K562 (cell line): ENCODE data around the gene NFKBIB. TPM values are rescaled to one million over a fixed set of nuclear protein-coding genes. Genes with fewer than 3 reads are reported as not detected.
"Not testable (repeated sequence)": the region's sequence is repeated elsewhere in the genome, so short reads cannot be mapped to it uniquely, and the experiment has no call there.

Experiments used
- ATAC-seq: fragments of 200-7000 bp; cut with Tn5 transposase; 3 replicates; pipeline ENCODE4 v1.9.1; 2020; ENCODE audit warnings: moderate library complexity
- BruUV-seq: library from RNA; stranded (reverse); fragments of 400-500 nt; replicated peaks from 2 replicates; lab custom pipeline; 2021; lab: Mats Ljungman, UMichigan
- CTCF ChIA-PET: fragments of 300-600 bp; formaldehyde crosslinking; extraction: SDS; loops from one replicate; lab custom pipeline; 2021; ENCODE audit warnings: low intra/inter-chr PET ratio; lab: Yijun Ruan, JAX
- POLR2A ChIA-PET: fragments of 300-600, 350-650 bp; sonication (Branson Sonifier 250); formaldehyde crosslinking; extraction: SDS; loops from one replicate; lab custom pipeline; 2021; ENCODE audit warnings: antibody characterized with exemption, inconsistent platforms; lab: Yijun Ruan, JAX
- DNase-seq, 4 experiments: peaks; one replicate each; pipeline versions ENCODE4 v3.0.0 to v3.0.0-alpha.2; 2011 to 2018; ENCODE audit warnings: low spot score in 3 of 4, mixed read lengths in 3 of 4; ENCODE audit errors: extremely low read depth in 1 of 4
- FAIRE-seq: peaks from 2 replicates; lab custom pipeline; 2011; peaks lifted over from hg19 to GRCh38; lab: Jason Lieb, UNC
- H2AFZ ChIP-seq: 2 replicates; pipeline ENCODE4 v1.6.0; 2011; ENCODE audit warnings: low read depth, low read length, control low read depth, inconsistent platforms
- H3K27ac ChIP-seq: fragments of 200-600 bp; 3 replicates; pipeline ENCODE4 v1.8.0; 2011; ENCODE audit warnings: low read depth, mild to moderate bottlenecking, control low read depth, inconsistent platforms, low read length, moderate library complexity, mixed read lengths; ENCODE audit errors: extremely low read depth
- H3K27me3 ChIP-seq, 2 experiments: fragments of 300-600 bp in 1 of 2; 2 replicates in 1 of 2; 3 replicates in 1 of 2; pipeline versions ENCODE4 v1.6.0 to v1.8.0; 2011; ENCODE audit warnings: inconsistent platforms in 2 of 2, low read length in 2 of 2, mild to moderate bottlenecking in 1 of 2, mixed read lengths in 1 of 2, moderate library complexity in 1 of 2; ENCODE audit not compliant: control insufficient read depth in 2 of 2, insufficient read depth in 2 of 2
- H3K36me3 ChIP-seq: fragments of 300-600 bp; 3 replicates; pipeline ENCODE4 v1.8.0; 2011; ENCODE audit warnings: mild to moderate bottlenecking, low read length, inconsistent platforms; ENCODE audit not compliant: control insufficient read depth, insufficient read depth
- H3K4me1 ChIP-seq, 2 experiments: fragments of 200-600 bp in 1 of 2; replicated peaks in 1 of 2; 2 replicates in 1 of 2; 3 replicates in 1 of 2; pipeline versions ENCODE4 v1.5.1 to v1.8.0; 2011; ENCODE audit warnings: inconsistent platforms in 2 of 2, low read length in 2 of 2, mild to moderate bottlenecking in 1 of 2, mixed read lengths in 1 of 2, moderate library complexity in 1 of 2; ENCODE audit not compliant: control insufficient read depth in 2 of 2, insufficient read depth in 2 of 2
- H3K4me2 ChIP-seq: 2 replicates; pipeline ENCODE4 v1.6.1; 2011; ENCODE audit warnings: low read length, control low read depth, inconsistent platforms, mixed read lengths; ENCODE audit not compliant: insufficient read depth
- H3K4me3 ChIP-seq: fragments of 200-600 bp; sonication (generic), shearing (Covaris generic); 2 replicates; pipeline ENCODE4 v1.5.1; 2016; ENCODE audit warnings: control low read depth, inconsistent platforms
- H3K79me2 ChIP-seq: fragments of 200-600 bp; 3 replicates; pipeline ENCODE4 v1.8.0; 2011; ENCODE audit warnings: low read length, inconsistent platforms; ENCODE audit not compliant: control insufficient read depth, insufficient read depth
- H3K9ac ChIP-seq, 2 experiments: 2 replicates each; pipeline versions ENCODE4 v1.6.0 to v1.6.1; 2011; ENCODE audit warnings: low read depth in 2 of 2, low read length in 2 of 2, control low read depth in 1 of 2, inconsistent platforms in 1 of 2, mild to moderate bottlenecking in 1 of 2, mixed read lengths in 1 of 2; ENCODE audit not compliant: insufficient read depth in 1 of 2
- H3K9me1 ChIP-seq: one replicate; pipeline ENCODE4 v1.6.0; 2011; ENCODE audit warnings: inconsistent platforms, mild to moderate bottlenecking, low read length, moderate library complexity; ENCODE audit not compliant: control insufficient read depth, insufficient read depth
- H3K9me3 ChIP-seq: replicated peaks from 2 replicates; pipeline ENCODE4 v1.5.1; 2011; ENCODE audit warnings: low read depth, low read length, inconsistent platforms; ENCODE audit not compliant: control insufficient read depth, insufficient read depth
- H4K20me1 ChIP-seq: replicated peaks from 2 replicates; pipeline ENCODE4 v1.6.1; 2011; ENCODE audit warnings: low read length, inconsistent platforms, mixed read lengths; ENCODE audit not compliant: control insufficient read depth, insufficient read depth
- HSF4 ChIP-seq: fragments of 250-450 bp; sonication (Bioruptor Pico); IDR thresholded peaks from 2 replicates; pipeline ENCODE4 v2.1.2; 2022; ENCODE audit warnings: mild to moderate bottlenecking, moderate library complexity, borderline replicate concordance
- RFX5 ChIP-seq: IDR thresholded peaks from 2 replicates; pipeline ENCODE4 v1.6.1; 2011; ENCODE audit warnings: low read depth, mild to moderate bottlenecking, improper control_type of control experiment, low read length
- RNF2 ChIP-seq: sonication (generic); IDR thresholded peaks from 2 replicates; pipeline ENCODE4 v1.6.1; 2016
- U2AF2 ChIP-seq: fragments of 200-400 bp; formaldehyde crosslinking; optimal IDR thresholded peaks from 2 replicates; pipeline ENCODE3; 2017; ENCODE audit warnings: low read depth, mild to moderate bottlenecking, low read length
- WGBS: fragments of 100-300 bp; shearing (Covaris generic); methylation state at CpG from one replicate; pipeline ENCODE4 v1.1.6; 2016; ENCODE audit warnings: low coverage, mixed read lengths; ENCODE audit not compliant: insufficient coverage; ENCODE audit errors: missing lambda C conversion rate; 5-methylcytosine and 5-hydroxymethylcytosine counted together
- in situ Hi-C: fragments of 300-500 bp; cut with MboI; formaldehyde crosslinking; loops from 4 replicates; pipeline ENCODE4 v1.15.0; 2018; ENCODE audit warnings: inconsistent platforms, mixed read lengths
- intact Hi-C: fragments of 100-400 bp; cut with micrococcal nuclease; formaldehyde crosslinking; loops from 2 replicates; pipeline ENCODE4 v1.14.2; 2022
- polyA plus RNA-seq, 8 experiments: library from polyadenylated mRNA; depleted of rRNA in 4 of 8; stranded (reverse) in 5 of 8; unstranded in 3 of 8; fragments of >200 nt; fragmentation: Nextera tagmentation in 2 of 8; fragmentation: Illumina TruSeq in 1 of 8; extraction: Ambion mirVana in 2 of 8; extraction: Trizol in 1 of 8; gene quantifications; 2 replicates each; pipeline versions ENCODE4 v1.2.1 to v1.2.3, GENCODE V29; 2011 to 2014; ENCODE audit warnings: inconsistent platforms in 1 of 8, missing spikeins in 1 of 8
- total RNA-seq, 7 experiments: library from RNA; depleted of rRNA in 6 of 7; stranded (reverse); fragments of >200 nt in 6 of 7; fragmentation: Illumina TruSeq in 2 of 7; extraction: Trizol in 2 of 7; gene quantifications; 2 replicates each; pipeline versions ENCODE4 v1.2.1 to v1.2.3, GENCODE V29; 2011 to 2021; ENCODE audit warnings: low replicate concordance in 1 of 7
- TF ChIP-seq, protein P1 (sequence below), 2 experiments: fragments of 450-650 bp in 1 of 2; IDR thresholded peaks; 2 replicates each; pipeline ENCODE4 v1.6.1; 2011 to 2017; ENCODE audit warnings: low read depth in 2 of 2, antibody characterized with exemption in 1 of 2, borderline replicate concordance in 1 of 2, low read length in 1 of 2, mild to moderate bottlenecking in 1 of 2, mixed read lengths in 1 of 2; ENCODE audit not compliant: control insufficient read depth in 1 of 2
- TF ChIP-seq, protein P2 (sequence below): fragments of 250-450 bp; sonication (Bioruptor Pico); IDR thresholded peaks from 2 replicates; pipeline ENCODE4 v1.5.0; 2020; ENCODE audit warnings: mild to moderate bottlenecking
- TF ChIP-seq, protein P3 (sequence below): fragments of 250-450 bp; sonication (Bioruptor Pico); IDR thresholded peaks from 2 replicates; pipeline ENCODE4 v1.8.0; 2021; ENCODE audit warnings: moderate library complexity, mild to moderate bottlenecking, inconsistent platforms
- TF ChIP-seq, protein P4 (sequence below): fragments of 450-650 bp; IDR thresholded peaks from 2 replicates; pipeline ENCODE4 v1.6.1; 2016; ENCODE audit warnings: antibody characterized with exemption

Gene NFKBIB
- total and polyA plus RNA-seq, 9 of the 15 experiments (the other 6 are each of a cell fraction or from before 2014, with no cell fraction given), result 1.5 to 44.9 (median 10.4) TPM

DNA sequence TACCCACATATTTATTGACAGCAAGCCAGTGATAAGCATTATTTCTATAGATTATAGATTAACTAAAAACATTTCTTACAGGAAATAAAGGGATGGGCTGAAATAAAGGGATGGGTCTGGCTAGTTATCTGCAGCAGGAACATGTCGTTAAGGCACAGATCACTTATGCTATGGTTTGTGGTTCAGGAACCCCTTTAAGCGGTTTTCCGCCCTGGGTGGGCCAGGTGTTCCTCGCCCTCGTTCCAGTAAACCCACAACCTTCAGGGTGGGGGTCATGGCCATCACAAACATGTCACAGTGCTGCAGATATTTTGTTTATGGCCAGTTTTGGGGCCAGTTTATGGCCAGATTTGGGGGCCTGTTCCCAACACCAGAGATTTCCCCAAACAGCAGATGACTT lies 41.7 kb downstream of the NFKBIB start:
- H3K9me1 ChIP-seq, ATAC-seq, in situ Hi-C loops, FAIRE-seq, H3K9ac ChIP-seq, H4K20me1 ChIP-seq, H2AFZ ChIP-seq, H3K9me3 ChIP-seq, DNase-seq, CTCF ChIA-PET, H3K4me2 ChIP-seq, H3K27ac ChIP-seq, intact Hi-C loops, H3K79me2 ChIP-seq, H3K4me3 ChIP-seq, H3K27me3 ChIP-seq: not testable (repeated sequence)
- H3K36me3 ChIP-seq, result peaks cover 16% of the 10 kb centered on the region; the same call in 2 of the 3 replicates
- H3K4me1 ChIP-seq, result peaks cover 0 to 11% of the 10 kb centered on the region in 2 experiments; a peak in 2 of 5 replicates
- POLR2A ChIA-PET, result interaction anchor here (0.9 kb wide), 1 partner anchor 9 kb away, joined by 7 read pairs; no protein-coding TSS in a partner anchor
- WGBS, result 35% methylated on average over 5 of the region's 5 CpGs
- BruUV-seq, result TSS peak; percentile 41

DNA sequence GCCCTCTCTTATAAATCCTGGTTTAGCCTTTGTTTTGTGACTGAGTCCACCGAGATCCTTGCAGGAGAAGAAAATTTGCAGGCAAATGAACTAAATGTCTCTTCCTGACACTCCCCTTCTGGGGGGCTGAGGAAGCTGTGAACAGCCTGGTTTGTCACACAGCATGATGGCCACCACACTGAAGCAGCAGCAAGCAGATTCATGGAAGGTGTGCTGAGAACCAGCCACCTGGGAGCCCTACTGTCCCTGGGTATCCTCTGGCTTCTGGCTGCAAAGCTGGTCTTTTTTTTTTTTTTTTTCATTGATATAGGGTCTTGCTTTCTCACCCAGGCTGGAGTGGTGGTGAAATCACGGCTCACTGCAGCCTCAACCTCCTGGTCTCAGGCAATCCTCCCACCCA lies 42.2 kb downstream of the NFKBIB start:
- no TSS peak for BruUV-seq
- FAIRE-seq (no peak), ATAC-seq (no peak), DNase-seq (no peak)
- H3K4me3 ChIP-seq, result no peak overlapping the region
- TF ChIP-seq RNF2 (no peak), U2AF2 (no peak), RFX5 (no peak), HSF4 (CRISPR knock-in tag) (no peak)
- TF ChIP-seq, protein P1, sequence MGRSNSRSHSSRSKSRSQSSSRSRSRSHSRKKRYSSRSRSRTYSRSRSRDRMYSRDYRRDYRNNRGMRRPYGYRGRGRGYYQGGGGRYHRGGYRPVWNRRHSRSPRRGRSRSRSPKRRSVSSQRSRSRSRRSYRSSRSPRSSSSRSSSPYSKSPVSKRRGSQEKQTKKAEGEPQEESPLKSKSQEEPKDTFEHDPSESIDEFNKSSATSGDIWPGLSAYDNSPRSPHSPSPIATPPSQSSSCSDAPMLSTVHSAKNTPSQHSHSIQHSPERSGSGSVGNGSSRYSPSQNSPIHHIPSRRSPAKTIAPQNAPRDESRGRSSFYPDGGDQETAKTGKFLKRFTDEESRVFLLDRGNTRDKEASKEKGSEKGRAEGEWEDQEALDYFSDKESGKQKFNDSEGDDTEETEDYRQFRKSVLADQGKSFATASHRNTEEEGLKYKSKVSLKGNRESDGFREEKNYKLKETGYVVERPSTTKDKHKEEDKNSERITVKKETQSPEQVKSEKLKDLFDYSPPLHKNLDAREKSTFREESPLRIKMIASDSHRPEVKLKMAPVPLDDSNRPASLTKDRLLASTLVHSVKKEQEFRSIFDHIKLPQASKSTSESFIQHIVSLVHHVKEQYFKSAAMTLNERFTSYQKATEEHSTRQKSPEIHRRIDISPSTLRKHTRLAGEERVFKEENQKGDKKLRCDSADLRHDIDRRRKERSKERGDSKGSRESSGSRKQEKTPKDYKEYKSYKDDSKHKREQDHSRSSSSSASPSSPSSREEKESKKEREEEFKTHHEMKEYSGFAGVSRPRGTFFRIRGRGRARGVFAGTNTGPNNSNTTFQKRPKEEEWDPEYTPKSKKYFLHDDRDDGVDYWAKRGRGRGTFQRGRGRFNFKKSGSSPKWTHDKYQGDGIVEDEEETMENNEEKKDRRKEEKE (IDR thresholded peaks at IDR 0.05; ENCODE audit: borderline replicate concordance in 1 of 2, control insufficient read depth in 1 of 2, low read depth in 2 of 2, low read length in 1 of 2), result no peak
- TF ChIP-seq, protein P2, sequence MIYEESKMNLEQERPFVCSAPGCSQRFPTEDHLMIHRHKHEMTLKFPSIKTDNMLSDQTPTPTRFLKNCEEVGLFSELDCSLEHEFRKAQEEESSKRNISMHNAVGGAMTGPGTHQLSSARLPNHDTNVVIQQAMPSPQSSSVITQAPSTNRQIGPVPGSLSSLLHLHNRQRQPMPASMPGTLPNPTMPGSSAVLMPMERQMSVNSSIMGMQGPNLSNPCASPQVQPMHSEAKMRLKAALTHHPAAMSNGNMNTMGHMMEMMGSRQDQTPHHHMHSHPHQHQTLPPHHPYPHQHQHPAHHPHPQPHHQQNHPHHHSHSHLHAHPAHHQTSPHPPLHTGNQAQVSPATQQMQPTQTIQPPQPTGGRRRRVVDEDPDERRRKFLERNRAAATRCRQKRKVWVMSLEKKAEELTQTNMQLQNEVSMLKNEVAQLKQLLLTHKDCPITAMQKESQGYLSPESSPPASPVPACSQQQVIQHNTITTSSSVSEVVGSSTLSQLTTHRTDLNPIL, result no peak
- TF ChIP-seq, protein P3, sequence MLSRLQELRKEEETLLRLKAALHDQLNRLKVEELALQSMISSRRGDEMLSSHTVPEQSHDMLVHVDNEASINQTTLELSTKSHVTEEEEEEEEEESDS (CRISPR knock-in tag), result no peak
- TF ChIP-seq, protein P4, sequence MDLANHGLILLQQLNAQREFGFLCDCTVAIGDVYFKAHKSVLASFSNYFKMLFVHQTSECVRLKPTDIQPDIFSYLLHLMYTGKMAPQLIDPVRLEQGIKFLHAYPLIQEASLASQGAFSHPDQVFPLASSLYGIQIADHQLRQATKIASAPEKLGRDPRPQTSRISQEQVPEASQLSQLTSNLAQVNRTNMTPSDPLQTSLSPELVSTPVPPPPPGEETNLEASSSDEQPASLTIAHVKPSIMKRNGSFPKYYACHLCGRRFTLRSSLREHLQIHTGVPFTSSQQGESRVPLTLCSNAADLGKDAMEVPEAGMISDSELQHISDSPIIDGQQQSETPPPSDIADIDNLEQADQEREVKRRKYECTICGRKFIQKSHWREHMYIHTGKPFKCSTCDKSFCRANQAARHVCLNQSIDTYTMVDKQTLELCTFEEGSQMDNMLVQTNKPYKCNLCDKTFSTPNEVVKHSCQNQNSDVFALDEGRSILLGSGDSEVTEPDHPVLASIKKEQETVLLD, result no peak
- no peak overlapping the region for H3K4me2 ChIP-seq
- no peaks in the 10 kb centered on the region for H4K20me1 ChIP-seq
- WGBS, result 55% methylated on average over 2 of the region's 2 CpGs
- intact Hi-C loops (no loop called here), in situ Hi-C loops (no loop called here)
- H3K36me3 ChIP-seq, result peaks cover 21% of the 10 kb centered on the region; the same call in 2 of the 3 replicates
- H3K9me3 ChIP-seq, result no peaks in the 10 kb centered on the region
- no peaks in the 10 kb centered on the region for H3K27me3 ChIP-seq
- no peaks in the 10 kb centered on the region for H3K79me2 ChIP-seq
- no peak overlapping the region for H2AFZ ChIP-seq
- H3K27ac ChIP-seq, result no peak overlapping the region
- H3K9me1 ChIP-seq, result no peaks in the 10 kb centered on the region
- CTCF ChIA-PET, result no interaction called here
- POLR2A ChIA-PET, result interaction anchor here (0.9 to 1.0 kb wide), 2 partner anchors 9 to 11 kb away, joined by 4 to 7 read pairs; partner anchors contain the start of genes MRPS12 and SARS2
- no peak overlapping the region for H3K9ac ChIP-seq
- H3K4me1 ChIP-seq, result peaks cover 0 to 11% of the 10 kb centered on the region in 2 experiments; a peak in 2 of 5 replicates
